Measurements from ENCODE around the gene TMEM132D. TPM values are rescaled to one million over a fixed set of nuclear protein-coding genes. Genes with fewer than 3 reads are reported as not detected.

The TMEM132D gene
- polyA plus RNA-seq, 1 experiment: 0.02 TPM

DNA sequence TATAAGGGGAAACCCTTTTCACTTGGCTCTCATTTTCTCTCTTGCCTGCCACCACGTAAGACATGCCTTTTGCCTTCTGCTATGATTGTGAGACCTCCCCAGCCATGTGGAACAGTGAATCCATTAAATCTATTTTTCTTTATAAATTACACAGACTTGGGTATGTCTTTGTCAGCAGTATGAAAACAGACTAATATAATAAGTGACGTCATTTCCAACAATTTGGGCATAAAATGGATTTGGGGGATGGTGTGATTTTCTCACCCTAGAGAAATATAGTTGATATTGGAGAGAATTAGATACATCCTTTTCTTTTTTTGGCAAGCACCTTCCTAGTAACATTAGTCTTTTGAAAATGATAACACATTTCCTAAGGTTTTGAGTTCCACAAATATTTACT is 490.5 kb downstream of the TMEM132D start:
- TF ChIP-seq, protein P1, sequence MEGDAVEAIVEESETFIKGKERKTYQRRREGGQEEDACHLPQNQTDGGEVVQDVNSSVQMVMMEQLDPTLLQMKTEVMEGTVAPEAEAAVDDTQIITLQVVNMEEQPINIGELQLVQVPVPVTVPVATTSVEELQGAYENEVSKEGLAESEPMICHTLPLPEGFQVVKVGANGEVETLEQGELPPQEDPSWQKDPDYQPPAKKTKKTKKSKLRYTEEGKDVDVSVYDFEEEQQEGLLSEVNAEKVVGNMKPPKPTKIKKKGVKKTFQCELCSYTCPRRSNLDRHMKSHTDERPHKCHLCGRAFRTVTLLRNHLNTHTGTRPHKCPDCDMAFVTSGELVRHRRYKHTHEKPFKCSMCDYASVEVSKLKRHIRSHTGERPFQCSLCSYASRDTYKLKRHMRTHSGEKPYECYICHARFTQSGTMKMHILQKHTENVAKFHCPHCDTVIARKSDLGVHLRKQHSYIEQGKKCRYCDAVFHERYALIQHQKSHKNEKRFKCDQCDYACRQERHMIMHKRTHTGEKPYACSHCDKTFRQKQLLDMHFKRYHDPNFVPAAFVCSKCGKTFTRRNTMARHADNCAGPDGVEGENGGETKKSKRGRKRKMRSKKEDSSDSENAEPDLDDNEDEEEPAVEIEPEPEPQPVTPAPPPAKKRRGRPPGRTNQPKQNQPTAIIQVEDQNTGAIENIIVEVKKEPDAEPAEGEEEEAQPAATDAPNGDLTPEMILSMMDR (IDR thresholded peaks at IDR 0.05; ENCODE audit: insufficient read depth, low read depth, low read length): no peak
- DNase-seq (ENCODE audit: low read depth): no peak
- ChIA-PET CTCF (no interaction called here), POLR2A (no interaction called here)
- H3K4me3 ChIP-seq (ENCODE audit: low read depth, low read length): no peak overlapping the region
- H3K36me3 ChIP-seq (ENCODE audit: control insufficient read depth, insufficient read depth, low read length): no peaks in the 10 kb centered on the region
- H3K27me3 ChIP-seq (ENCODE audit: control insufficient read depth, insufficient read depth, low read length): no peaks in the 10 kb centered on the region

DNA sequence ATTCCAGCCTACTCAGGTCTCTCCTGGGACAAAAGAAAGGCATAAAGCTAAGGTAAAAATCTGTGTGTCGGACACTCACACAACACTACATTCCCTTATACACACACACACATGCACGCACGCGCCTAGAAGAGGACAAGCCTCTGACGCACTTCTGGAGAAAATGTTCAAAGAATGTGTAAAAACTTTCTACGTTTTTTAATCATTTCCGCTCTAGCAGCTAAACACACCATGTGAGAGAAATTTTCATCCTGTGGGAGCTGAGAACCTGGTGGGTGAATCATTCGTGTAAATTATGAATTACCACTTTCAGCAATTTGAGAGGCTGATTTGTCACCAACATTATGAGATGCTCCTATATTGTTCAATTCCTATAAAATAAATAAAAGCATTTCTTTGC is 494.5 kb downstream of the TMEM132D start:
- POLR2A ChIA-PET: no interaction called here
- H3K36me3 ChIP-seq (ENCODE audit: control insufficient read depth, insufficient read depth, low read length): no peaks in the 10 kb centered on the region
- no peak overlapping the region for H3K4me3 ChIP-seq (ENCODE audit: low read depth, low read length)
- no peak for DNase-seq (ENCODE audit: low read depth)
- TF ChIP-seq, protein P1 (IDR thresholded peaks at IDR 0.05; ENCODE audit: insufficient read depth, low read depth, low read length): no peak
- CTCF ChIA-PET: no interaction called here
- H3K27me3 ChIP-seq (ENCODE audit: control insufficient read depth, insufficient read depth, low read length): no peaks in the 10 kb centered on the region

DNA sequence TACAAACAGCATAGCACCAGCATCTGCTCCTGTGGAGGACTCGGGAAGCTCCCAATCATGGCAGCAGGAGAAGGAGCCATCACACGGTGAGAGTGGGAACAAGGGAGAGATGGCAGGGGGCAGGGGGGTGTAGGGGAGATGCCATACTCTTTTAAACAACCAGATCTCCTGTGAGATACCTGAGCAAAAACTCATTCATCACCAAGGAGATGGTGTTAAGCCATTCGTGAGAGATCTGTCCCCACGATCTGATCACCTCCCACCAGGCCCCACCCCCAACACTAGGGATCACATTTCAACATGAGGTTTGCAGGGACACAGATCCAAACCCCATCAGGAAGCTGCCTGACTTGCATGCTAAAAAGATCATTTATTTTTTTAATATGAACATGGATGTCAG is 499.3 kb downstream of the TMEM132D start:
- DNase-seq (ENCODE audit: low read depth): no peak
- ChIA-PET POLR2A (no interaction called here), CTCF (no interaction called here)
- Histone ChIP-seq H3K36me3 (ENCODE audit: control insufficient read depth, insufficient read depth, low read length) (no peaks in the 10 kb centered on the region), H3K4me3 (ENCODE audit: low read depth, low read length) (no peak overlapping the region), H3K27me3 (ENCODE audit: control insufficient read depth, insufficient read depth, low read length) (no peaks in the 10 kb centered on the region)
- TF ChIP-seq, protein P1 (IDR thresholded peaks at IDR 0.05; ENCODE audit: insufficient read depth, low read depth, low read length): no peak

DNA sequence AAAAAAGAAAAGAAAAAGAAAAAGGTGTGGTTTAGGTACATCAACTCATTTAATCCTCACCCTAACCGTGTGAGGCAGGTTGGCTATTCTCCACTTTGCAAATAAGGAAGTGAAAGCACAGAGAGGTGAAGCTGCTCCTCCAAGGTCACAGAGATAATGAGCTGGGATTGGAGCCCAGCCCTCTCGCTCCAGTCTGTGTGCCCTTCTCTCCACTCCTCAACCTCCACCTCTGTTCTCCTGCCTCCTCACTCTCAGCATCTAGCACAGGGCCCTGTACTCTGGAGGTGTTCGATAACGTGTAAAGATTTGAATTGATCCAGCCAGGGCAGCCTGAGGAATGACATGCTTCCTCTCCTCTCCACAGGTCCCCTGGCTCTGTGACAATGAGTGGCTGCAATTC is 502.3 kb downstream of the TMEM132D start:
- Histone ChIP-seq H3K36me3 (ENCODE audit: control insufficient read depth, insufficient read depth, low read length) (no peaks in the 10 kb centered on the region), H3K4me3 (ENCODE audit: low read depth, low read length) (no peak overlapping the region), H3K27me3 (ENCODE audit: control insufficient read depth, insufficient read depth, low read length) (no peaks in the 10 kb centered on the region)
- TF ChIP-seq, protein P1 (IDR thresholded peaks at IDR 0.05; ENCODE audit: insufficient read depth, low read depth, low read length): no peak
- no peak for DNase-seq (ENCODE audit: low read depth)
- ChIA-PET CTCF (no interaction called here), POLR2A (no interaction called here)

DNA sequence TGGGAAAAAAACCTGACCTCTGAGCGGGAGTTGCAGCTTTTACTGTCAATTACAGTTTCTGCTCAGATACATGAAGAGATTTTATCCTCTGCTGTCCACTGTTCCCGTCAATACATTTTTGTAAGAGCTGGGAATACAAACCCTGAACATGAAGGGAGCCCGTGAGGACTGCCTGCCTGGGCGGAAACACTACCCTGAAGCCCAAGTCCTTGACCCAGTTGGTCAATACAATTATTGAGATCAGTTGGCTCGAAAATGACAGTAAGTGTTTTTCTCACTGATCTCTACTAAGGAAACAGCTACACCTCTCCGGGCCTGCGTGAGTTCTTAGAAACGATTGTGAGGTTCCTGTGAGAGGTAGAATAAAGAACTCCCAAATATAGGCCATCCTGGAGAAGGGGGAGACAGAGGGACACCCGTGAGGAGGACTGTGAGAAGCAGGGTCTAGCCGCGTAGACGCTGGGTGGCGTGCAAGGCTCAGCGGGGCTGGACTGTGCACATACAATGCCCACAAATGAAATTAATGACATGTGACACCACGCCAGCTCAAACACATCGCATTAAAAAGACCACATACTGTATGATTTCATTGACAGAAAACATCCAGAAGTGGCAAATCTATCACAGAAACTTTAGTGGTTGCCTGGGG is 509.5 kb downstream of the TMEM132D start:
- H3K4me3 ChIP-seq (ENCODE audit: low read depth, low read length): no peak overlapping the region
- no peaks in the 10 kb centered on the region for H3K27me3 ChIP-seq (ENCODE audit: control insufficient read depth, insufficient read depth, low read length)
- TF ChIP-seq, protein P1 (IDR thresholded peaks at IDR 0.05; ENCODE audit: insufficient read depth, low read depth, low read length): no peak
- CTCF ChIA-PET: interaction anchor here (0.6 kb wide), 1 partner anchor 123 kb away, joined by 3 read pairs; no protein-coding TSS in a partner anchor
- DNase-seq (ENCODE audit: low read depth): no peak
- POLR2A ChIA-PET: no interaction called here
- no peaks in the 10 kb centered on the region for H3K36me3 ChIP-seq (ENCODE audit: control insufficient read depth, insufficient read depth, low read length)
